Fibroblast of lung (primary cell): ENCODE results near the gene CREB3.

Experiments
- CTCF ChIP-seq, 2 donors: IDR thresholded peaks in 1 of 2; conservative IDR thresholded peaks in 1 of 2; 1 replicate in 1 of 2; 2 replicates in 1 of 2; pipeline ENCODE4 v1.5.1; 2011 to 2012; ENCODE audit warnings: low read length in 2 of 2, control low read depth in 1 of 2, inconsistent platforms in 1 of 2, low read depth in 1 of 2, mild to moderate bottlenecking in 1 of 2
- EZH2 ChIP-seq: IDR thresholded peaks from 2 replicates; pipeline ENCODE4 v1.5.1; 2012; ENCODE audit warnings: low read length, control low read depth, mild to moderate bottlenecking; ENCODE audit errors: missing control alignments

DNA sequence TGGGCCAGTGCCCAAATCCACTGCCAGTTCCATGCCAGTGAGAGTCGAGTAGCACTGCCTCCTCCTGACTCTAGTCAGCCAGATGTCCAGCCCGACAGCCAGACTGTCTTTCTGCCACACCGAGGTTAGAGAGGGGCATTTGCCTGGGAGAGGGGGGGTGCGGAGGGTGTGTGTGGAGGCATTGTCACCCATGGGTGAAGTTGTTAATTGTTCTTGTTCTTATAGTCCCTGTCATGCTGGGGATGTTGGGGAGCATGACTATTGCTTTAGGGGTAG, 17.7 kb downstream of the CREB3 start:
- TF ChIP-seq CTCF (conservative IDR thresholded peaks at IDR 0.05 in 1 of 2, IDR thresholded peaks at IDR 0.05 in 1 of 2; ENCODE audit: low read depth in 1 of 2, low read length in 2 of 2) (no peak), EZH2 (no peak)
